Liver (tissue), 3 donors: ENCODE measurements around the gene CRACDL.

ENCODE experiments used
- CTCF ChIP-seq: fragments of 150-350 bp; IDR thresholded peaks from 2 replicates; pipeline ENCODE4 v1.5.1; 2017; ENCODE audit warnings: improper control_type of control experiment, low read depth, low read length; ENCODE audit not compliant: missing input control
- FOXA1 ChIP-seq: IDR thresholded peaks from 2 replicates; pipeline ENCODE4 v1.6.1; 2016; ENCODE audit warnings: antibody characterized with exemption
- GABPA ChIP-seq, 2 donors: IDR thresholded peaks in 1 of 2; conservative IDR thresholded peaks in 1 of 2; 2 replicates each; pipeline ENCODE4 v1.6.1; 2016; ENCODE audit warnings: antibody characterized with exemption in 2 of 2, mild to moderate bottlenecking in 1 of 2, moderate library complexity in 1 of 2
- HNF4A ChIP-seq, 2 donors: conservative IDR thresholded peaks; 2 replicates each; pipeline ENCODE4 v1.6.1; 2016; ENCODE audit warnings: antibody characterized with exemption in 2 of 2, mild to moderate bottlenecking in 2 of 2
- REST ChIP-seq: IDR thresholded peaks from 2 replicates; pipeline ENCODE4 v1.6.1; 2016; ENCODE audit warnings: antibody characterized with exemption, mild to moderate bottlenecking
- RXRA ChIP-seq, 2 donors: IDR thresholded peaks; 2 replicates each; pipeline ENCODE4 v1.6.1; 2017 to 2018; ENCODE audit warnings: antibody characterized with exemption in 2 of 2, mild to moderate bottlenecking in 1 of 2
- SP1 ChIP-seq: IDR thresholded peaks from 2 replicates; pipeline ENCODE4 v1.6.1; 2018; ENCODE audit warnings: antibody characterized with exemption, mild to moderate bottlenecking
- TAF1 ChIP-seq: conservative IDR thresholded peaks from 2 replicates; pipeline ENCODE4 v1.6.1; 2016; ENCODE audit warnings: antibody characterized with exemption, mild to moderate bottlenecking
- YY1 ChIP-seq: IDR thresholded peaks from 2 replicates; pipeline ENCODE4 v1.6.1; 2016; ENCODE audit warnings: antibody characterized with exemption, mild to moderate bottlenecking
- ZBTB33 ChIP-seq: IDR thresholded peaks from 2 replicates; pipeline ENCODE4 v1.6.1; 2016; ENCODE audit warnings: antibody characterized with exemption
- donor health status: healthy.
- donor health status: healthy.

- no peak for TF ChIP-seq CTCF
- TF ChIP-seq TAF1, result no peak
- no peak for TF ChIP-seq FOXA1
- no peak for TF ChIP-seq ZBTB33
- no peak for TF ChIP-seq REST
- no peak for TF ChIP-seq RXRA (IDR thresholded peaks at IDR 0.05)
- TF ChIP-seq GABPA (IDR thresholded peaks at IDR 0.05 in 1 of 2, conservative IDR thresholded peaks at IDR 0.05 in 1 of 2), result no peak
- TF ChIP-seq YY1, result no peak
- no peak for TF ChIP-seq SP1
- no peak for TF ChIP-seq HNF4A (conservative IDR thresholded peaks at IDR 0.05)
Measured at GRCh38 chr2:98835831-98836385, 100.1 kb downstream of the CRACDL start.
